Adrenal gland (tissue), 5 donors: Measurements from ENCODE around the gene CABP4.
"Not testable (repeated sequence)": the region's sequence is repeated elsewhere in the genome, so short reads cannot be mapped to it uniquely, and the experiment has no call there.

Experiments
- POLR2A ChIP-seq, 2 donors: fragments of 450-650 bp; IDR thresholded peaks; one replicate each; pipeline ENCODE4 v1.6.1; 2017; ENCODE audit warnings: antibody characterized with exemption in 2 of 2, mild to moderate bottlenecking in 2 of 2, moderate library complexity in 1 of 2
- TF ChIP-seq, protein P1 (sequence below), 6 experiments: fragments of 450-650 bp in 4 of 6; fragments of 200-600 bp in 2 of 6; sonication (generic) in 1 of 6; IDR thresholded peaks; 1 replicate in 5 of 6; 2 replicates in 1 of 6; pipeline versions ENCODE4 v1.5.1 to v1.8.0; 2016 to 2021; ENCODE audit warnings: antibody characterized with exemption in 6 of 6, mild to moderate bottlenecking in 2 of 6, moderate library complexity in 1 of 6
- donor health status: DM: no; HTN: no; CAD: no.

DNA sequence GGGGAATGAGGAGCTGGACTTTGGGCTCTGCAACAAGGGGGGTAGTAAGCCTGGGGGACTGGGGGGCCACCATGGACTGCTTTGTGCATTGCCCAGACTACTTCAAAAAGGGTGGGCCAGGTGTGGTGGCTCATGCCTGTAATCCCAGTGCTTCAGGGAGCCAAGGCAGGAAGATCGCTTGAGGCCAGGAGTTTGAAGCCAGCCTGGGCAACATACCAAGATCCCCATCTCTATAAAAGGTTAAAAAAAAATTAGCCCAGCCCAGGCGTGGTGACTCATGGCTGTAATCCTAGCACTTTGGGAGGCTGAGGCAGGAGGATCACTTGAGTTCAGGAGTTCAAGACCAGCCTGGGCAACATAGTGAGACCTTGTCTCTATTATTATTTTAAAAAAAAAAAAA lies 10.4 kb downstream of the CABP4 start:
- TF ChIP-seq, protein P1, sequence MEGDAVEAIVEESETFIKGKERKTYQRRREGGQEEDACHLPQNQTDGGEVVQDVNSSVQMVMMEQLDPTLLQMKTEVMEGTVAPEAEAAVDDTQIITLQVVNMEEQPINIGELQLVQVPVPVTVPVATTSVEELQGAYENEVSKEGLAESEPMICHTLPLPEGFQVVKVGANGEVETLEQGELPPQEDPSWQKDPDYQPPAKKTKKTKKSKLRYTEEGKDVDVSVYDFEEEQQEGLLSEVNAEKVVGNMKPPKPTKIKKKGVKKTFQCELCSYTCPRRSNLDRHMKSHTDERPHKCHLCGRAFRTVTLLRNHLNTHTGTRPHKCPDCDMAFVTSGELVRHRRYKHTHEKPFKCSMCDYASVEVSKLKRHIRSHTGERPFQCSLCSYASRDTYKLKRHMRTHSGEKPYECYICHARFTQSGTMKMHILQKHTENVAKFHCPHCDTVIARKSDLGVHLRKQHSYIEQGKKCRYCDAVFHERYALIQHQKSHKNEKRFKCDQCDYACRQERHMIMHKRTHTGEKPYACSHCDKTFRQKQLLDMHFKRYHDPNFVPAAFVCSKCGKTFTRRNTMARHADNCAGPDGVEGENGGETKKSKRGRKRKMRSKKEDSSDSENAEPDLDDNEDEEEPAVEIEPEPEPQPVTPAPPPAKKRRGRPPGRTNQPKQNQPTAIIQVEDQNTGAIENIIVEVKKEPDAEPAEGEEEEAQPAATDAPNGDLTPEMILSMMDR (IDR thresholded peaks at IDR 0.05), result not testable (repeated sequence)
- TF ChIP-seq POLR2A (IDR thresholded peaks at IDR 0.05), result not testable (repeated sequence)
